Prostate gland (tissue), 2 donors: ENCODE measurements around the gene CRY2.

Experiments used
- CTCF ChIP-seq, 4 experiments: fragments of 200-600 bp in 2 of 4; fragments of 450-650 bp in 2 of 4; sonication (generic) in 2 of 4; IDR thresholded peaks; 1 replicate in 3 of 4; 2 replicates in 1 of 4; pipeline ENCODE4 v1.5.1; 2016 to 2019; ENCODE audit warnings: antibody characterized with exemption in 4 of 4, mild to moderate bottlenecking in 2 of 4, moderate library complexity in 2 of 4
- POLR2A ChIP-seq: fragments of 450-650 bp; IDR thresholded peaks from one replicate; pipeline ENCODE4 v1.6.1; 2016; ENCODE audit warnings: antibody characterized with exemption, mild to moderate bottlenecking
- POLR2AphosphoS5 ChIP-seq: sonication (generic); formaldehyde crosslinking; IDR thresholded peaks from one replicate; pipeline ENCODE4 v1.6.1; 2017; ENCODE audit warnings: antibody characterized with exemption

GRCh38 chr11:45885274-45885920 lies 38.1 kb downstream of the CRY2 start, which contains the start of gene MAPK8IP1:
- TF ChIP-seq CTCF (IDR thresholded peaks at IDR 0.05) (no peak), POLR2A (no peak), POLR2AphosphoS5 (no peak)
